ENCODE data around the gene NFASC.

The NFASC gene

DNA sequence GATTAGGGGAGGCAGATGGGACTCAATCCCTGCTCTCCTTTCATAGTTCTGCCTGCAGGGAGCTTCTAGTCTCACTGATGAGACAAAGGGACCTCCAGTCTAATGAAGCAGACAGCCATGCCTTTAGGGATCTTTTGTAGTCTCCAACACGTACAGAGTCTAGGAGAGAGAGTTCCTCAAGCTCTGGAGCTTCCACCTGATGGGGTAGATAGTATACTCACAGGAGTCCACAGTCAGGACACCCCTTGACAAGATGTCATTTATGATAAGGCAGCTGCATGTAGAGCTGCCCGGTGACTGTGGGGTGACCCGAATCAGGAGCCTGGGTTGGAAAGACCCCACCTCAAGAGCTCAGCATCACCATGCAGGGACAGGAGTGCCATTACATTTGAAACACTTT is 117.0 kb downstream of the NFASC start:
- DNase-seq, result no peak

DNA sequence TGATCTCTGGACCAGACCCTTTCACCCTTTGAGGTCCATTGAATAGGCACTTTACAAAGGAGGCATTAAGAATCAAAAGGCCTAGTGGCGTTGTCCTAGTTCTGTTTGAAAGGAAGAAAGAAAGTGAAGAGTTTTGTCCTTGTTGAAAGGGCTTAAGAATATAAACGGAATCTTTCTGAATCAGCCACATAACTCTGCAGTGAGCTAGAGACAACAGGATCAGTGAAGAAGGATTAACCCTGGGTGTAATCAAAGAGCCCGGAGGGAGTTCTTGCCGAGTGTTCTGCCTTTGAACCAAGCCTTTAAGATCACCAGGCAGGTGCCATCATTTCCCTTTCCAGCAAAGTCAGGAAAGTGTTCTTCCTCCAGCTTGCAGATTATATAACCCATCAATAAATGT is 117.5 kb downstream of the NFASC start:
- DNase-seq, result no peak

DNA sequence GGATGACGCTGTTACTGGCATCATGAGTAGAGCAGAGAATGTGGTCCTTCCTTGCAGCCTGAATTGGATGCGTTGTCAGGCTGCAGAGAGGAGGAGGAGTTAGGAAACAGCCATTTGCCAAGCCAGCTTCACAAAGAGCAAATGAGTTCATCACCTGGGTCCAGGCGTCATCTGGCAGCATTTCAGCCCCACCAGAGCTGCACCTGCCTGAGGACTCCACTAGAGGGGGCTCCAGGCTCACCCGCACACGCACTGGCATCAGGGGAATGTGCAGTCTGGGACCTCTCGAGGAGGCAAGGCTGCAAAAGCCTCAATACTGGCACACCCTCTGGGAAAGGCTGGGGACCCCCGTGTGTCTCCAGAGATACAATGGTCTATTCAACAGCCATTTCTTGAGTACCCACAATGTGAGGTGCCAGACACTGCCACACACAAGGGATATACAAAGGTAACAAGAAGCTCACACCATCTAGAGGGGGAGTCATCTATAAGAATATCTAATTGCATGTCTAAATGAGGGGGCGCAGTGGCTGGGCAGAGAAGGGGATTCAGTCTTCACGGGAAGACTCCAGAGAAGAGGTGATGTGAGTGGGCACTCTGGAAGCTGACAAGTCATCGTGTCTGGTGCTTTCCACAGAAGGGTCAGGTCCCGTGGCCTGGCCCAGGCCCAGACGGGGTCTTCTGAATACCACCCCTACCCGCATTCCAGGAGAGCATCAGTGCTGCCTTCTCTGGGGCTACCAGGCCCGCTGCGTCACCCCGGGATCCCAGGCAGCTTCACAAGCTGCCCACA is 118.8 kb downstream of the NFASC start:
- DNase-seq, result peak; percentile 58 to 66

DNA sequence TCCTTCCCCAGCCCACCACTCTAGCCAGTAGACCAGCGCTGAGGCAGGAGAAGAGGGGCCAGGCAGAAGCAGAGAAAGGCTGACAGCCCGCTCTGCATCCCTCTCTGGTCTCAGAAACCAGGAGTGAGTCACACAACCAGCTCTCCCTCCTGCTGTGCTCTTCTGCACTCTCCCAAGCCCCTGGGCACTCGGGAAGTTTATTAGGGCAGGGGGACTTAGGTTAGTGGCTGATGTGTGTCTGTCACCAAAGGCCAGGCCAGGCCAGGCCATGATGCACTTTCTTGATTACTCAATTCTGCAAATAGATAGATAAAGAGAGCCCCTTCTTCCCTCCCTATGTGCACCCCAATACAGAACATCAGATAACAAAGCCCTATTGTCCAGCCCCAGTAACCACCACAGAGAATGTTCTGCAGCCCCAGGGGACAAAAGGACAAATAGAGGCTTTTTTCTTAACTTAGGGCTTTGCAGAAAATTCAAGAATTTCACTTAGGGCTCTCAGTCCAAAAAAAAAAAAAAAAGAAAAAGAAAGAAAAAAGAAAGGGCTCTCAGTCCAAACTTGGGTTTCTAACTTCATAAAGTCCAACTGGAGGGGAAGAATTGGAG is 119.5 kb downstream of the NFASC start:
- DNase-seq, result no peak

DNA sequence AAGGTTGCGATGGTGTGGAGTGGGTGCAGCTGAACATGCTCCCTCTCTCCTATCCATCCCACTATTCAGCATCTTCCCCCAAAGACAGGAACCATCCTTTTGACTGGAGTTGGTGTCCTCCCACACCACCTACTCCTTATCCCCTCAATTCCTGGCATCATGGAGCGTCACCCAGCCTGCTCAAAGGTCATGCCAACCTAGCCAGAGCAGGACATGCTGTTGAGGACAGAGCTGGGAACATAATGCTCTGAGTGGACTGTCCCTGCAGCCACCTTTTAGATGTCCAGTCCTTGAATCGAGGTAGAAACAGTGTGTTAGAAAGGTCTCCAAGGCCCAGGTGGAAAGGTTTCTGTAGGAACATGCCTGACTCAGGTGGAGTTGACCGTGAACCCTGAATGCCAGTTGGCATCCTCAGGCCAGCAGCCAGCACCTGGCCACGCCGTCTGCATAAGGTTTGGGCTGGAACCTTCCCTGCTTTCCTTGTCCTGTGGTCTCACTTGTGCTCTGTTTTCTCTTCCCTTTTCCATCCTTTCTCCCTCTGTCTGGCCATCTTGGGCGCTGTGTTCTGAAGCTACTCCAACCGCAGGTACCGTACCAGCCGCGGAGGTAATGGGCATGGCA is 120.2 kb downstream of the NFASC start:
- DNase-seq, result no peak

DNA sequence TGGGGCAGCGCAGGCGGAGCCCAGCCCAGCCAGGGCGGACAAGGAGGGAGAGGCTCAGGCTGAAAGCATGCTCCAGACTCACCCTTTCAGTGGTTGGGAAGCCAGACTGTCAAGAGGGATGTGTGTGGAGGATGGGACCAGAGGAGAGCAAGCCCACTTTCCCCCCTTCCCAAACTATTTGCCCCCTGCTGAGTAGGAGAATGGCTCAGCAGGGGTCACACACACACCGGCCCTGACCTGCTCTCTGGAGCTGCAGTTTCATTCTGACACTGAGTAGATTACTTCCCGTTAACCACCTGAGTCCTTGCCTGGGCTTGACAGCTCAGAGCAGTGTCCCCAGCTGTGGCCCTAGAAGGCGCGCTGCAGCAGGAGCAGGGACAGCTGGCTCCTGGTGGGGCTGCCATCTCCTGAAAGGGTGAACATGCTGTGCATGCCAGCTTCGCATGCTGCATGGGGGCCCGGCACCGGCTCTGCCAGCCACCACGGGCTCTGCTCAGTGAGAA is 120.7 kb downstream of the NFASC start:
- no peak for DNase-seq

DNA sequence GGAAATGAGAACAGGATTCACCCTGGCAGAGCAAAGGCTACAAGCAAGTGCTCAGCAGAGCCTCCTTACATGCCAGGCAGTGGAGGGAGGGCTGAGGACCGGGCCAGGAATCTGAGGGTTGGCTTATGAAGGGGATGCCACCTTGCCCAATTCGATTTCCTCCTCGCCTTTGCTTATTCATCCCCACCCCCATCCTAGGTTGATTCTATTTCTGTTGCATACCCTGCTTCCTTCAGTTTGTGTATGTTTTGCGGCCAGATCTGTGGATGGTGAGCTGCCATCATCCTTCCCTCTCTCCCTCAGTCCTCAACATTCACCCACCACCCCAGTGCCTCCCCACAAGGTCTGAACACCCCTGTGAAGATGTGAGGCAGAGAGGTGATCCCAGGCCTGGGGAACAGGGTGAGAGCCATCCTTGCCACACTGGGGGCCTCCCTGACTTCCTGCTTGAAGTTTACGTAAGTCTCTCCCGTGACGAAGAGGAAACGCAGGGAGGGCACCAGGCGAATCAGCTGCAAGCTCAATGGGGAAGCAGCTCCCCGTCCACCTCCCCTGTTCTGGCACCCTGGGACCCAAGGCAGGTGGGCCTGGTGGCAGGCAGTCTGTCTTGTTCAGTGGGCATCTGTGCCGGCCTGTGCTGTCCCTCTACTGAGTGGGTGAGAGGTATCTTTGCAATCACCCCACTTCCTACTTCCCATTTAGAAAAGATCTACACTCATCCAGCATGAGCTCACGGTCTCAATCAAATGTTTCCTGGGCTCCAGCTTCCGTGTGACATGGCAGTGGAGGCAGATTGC is 121.7 kb downstream of the NFASC start:
- DNase-seq, result no peak

DNA sequence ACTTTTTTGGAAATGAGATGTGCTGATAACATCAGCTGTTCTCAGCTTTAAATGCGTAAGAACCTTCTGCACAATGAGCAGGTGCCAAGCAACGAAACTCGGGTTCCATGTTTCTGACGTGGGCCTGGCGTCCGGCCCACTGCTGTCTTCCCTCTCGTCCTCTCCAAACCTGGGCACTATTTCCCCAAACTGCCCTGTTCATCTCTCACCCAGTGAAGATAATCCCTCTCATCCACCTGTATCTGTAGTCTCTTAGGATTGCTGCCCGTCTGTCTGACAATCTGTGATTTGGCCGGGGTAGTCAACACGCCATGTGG is 122.3 kb downstream of the NFASC start:
- DNase-seq, result no peak

DNA sequence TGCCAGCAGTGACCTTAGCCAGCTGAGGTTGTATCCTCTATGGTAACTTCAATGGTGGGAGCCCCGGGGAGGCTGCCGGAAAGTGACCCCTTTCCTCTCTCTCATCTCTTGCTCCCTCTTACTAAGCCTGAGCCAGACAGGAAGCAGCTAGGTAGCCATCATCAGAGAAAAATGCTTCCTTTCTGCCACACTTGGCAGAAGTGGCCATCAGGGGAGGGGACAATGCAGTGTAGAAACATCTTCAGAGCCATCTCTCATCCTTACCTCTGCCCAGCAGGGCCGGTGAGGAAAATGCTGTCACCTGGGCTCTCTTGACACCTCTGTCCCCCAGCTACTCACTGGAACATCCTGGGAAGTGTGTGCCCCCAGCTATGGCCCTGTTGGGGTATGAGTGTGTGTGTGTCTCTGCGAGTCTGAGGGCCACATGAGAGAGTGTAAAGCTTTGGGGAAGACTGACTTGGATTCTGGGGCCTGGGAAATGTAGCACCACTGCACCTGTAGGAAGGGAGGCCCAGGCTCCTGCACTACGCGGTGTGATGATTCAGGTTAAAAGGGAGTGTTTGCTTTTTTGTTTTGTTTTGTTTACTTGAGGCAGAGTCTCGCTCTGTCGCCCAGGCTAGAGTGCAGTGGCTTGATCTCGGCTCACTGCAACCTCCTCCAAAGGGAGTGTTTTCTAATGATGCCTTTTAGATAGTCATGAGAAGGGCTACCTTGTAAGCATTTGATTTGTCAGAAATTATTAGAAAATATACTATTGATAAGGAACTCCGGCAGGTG is 123.6 kb downstream of the NFASC start:
- no peak for DNase-seq

DNA sequence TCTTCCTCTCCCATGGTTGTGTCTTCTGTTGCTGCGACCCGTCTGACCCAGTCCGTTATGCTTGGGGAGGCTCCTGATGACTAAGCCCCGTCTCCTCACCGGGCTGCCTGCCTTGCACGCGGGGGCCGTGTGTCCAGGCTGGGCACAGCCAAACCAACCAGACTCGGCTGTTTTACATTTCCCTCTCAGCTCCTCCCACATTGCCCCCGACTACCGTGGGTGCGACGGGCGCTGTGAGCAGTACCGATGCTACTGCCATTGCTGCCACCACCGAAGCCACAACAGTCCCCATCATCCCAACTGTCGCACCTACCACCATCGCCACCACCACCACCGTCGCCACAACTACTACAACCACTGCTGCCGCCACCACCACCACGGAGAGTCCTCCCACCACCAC is 126.3 kb downstream of the NFASC start:
- no peak for DNase-seq

DNA sequence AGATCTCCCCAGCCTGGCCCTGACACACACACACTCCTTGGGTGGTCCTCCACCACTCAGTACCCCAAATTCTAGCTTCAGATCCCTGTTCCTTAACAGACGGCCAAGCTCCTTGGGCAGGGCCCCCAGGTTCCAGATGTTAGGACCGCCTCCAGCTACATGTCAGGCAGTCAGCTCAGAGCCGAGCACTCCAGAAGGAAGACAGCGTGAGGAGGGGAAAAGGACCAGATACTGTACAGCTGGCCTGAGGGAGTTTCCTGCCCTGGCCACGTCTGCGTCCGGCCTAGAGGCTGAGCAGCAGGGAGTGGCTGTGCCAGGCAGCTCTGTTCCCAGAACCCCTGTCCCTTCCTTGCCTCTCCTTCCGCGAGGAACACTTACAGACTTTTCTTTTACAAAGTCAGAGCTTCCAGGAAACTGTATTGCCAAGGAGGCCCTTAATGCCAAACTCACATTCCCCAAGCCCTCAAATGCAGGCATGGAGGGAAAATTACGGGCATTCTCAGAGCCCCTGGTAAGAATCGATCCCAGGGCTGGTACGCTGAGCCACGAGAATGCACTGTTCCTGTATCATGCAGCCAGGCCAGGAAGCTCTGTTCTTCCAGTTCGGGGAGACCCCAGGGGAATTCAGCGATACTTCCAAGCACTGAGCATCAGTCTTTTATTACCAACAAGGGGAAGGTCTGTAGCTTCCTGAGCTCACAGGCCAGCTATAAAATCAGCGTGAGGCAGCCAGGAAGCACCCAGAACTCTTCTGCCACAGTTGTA is 127.1 kb downstream of the NFASC start:
- no peak for DNase-seq

DNA sequence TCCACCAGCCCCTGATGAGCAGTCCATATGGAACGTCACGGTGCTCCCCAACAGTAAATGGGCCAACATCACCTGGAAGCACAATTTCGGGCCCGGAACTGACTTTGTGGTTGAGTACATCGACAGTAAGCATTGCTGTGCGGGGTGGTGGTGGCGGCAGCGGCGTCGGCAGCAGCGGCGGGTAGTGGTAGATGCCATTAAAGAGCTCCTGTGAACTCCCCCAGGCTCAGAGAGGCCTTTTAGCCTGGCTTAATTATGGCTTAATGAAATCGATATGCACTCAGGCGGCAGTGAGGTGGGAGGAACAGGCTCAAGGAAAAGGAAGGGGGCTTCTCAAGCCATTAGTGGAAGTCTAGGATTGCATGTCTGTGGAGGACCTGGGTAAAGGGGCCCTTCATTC is 130.5 kb downstream of the NFASC start:
- DNase-seq, result no peak

DNA sequence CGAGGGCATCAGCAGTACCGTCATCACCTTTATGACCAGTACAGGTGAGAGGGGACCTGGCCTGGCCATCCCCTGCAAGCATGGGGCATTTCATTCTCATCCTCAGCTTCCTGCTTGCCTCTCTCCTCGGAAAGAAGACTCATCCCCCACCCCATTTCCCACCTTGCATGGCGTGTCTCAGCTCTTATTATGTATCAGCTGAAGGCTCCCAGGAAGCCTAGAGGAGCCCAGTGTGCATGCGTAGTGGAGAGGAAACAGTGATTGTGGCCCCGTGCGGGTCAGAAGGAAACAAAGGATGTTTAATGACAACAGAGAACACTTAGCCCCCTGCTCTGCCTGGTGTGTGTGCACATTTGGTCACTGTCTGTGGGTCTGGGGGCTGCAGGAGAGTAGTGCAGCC is 132.0 kb downstream of the NFASC start:
- DNase-seq, result no peak

DNA sequence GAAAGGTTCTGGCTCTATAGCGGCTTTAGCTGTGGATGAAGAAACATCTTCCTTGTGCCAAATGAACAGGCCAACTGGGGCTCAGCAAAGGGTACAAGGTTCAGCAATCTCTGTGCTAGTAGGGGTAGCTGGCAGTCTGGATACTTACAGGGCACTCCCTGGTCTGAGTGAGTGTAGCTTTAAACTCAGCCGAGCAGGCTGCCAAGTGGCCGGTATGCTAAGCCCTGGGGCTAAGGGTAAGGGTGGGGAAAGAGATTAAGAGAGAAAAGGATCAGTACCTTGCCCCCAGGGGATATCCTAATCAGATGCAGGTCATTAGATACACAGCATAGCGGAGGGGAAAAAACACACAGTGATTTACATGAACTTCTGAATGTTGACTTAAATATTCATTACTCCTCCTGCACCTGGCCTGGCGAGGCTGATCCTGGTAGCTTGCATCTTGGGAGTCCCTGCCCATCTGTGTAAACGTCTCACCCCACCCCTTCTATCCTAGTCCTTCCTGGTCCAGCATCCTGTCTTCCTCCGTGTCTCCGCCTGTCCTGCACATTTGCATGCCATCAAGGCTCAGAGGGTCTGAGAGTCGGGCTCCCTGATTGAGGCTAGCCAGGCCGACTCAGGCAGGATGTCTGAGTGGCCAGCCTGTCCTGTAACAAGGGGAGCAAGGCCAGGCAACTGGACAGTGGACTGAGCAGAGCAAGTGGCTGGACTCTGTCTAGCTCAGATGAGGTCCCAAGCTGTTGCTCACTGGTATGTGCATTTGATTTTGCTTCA is 132.9 kb downstream of the NFASC start:
- DNase-seq, result no peak

DNA sequence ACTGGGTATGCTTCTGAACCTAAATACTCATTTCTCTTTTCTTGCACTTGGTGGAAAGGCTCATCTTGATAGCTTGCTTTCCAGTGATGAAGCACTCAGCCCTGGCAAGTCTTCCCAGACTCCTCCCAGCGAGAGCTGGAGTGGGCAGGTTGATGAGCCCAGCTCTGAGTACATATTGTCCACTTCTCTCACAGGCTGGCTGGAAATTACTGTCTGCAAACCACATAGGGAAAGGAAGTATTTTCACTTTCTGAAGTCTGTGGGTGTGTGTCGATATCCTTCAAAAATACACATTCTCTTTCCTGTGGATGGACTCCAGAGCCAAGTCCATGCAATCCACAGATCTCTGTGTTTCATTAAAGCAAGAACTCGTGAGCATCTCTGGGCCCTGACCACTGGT is 133.7 kb downstream of the NFASC start:
- no peak for DNase-seq

DNA sequence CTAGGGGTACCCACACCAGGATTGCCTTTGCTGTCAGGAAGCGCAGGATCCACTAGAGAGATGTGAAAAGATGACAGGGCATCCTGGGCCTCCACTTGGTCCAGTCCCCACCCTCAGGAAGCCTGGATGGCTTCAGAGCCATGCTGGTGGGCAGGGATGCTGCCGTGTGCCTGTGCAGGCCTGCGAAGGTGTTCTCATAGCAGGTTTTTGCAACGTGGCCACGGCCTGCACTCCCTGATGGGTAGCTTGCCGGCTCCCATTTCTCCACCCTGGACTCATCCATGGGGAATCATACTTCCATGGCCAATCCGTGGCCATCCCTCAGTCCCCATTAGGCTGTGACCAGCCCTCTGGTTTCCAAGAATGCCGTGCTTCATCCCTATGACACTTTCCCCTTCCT is 138.2 kb downstream of the NFASC start:
- DNase-seq, result no peak

DNA sequence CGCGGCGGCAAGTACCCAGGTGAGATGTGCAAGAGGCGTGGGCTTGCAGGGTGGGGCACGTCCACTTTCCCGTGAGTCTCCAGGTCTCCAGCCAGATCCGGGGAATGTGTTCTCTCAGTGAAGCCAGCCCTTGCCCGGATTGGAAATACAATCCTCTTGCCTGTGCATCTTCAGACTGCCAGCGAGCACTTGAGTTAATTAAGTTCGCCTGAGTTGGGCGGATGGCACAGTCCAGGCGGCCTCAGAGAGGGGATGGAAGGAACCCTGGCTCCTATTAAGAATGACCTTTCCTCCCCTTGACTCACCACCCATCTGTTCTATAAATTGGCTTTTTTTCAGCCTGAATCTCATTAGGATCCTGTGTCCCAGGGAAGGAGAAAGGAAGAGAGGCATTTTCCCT is 139.0 kb downstream of the NFASC start:
- DNase-seq, result no peak

DNA sequence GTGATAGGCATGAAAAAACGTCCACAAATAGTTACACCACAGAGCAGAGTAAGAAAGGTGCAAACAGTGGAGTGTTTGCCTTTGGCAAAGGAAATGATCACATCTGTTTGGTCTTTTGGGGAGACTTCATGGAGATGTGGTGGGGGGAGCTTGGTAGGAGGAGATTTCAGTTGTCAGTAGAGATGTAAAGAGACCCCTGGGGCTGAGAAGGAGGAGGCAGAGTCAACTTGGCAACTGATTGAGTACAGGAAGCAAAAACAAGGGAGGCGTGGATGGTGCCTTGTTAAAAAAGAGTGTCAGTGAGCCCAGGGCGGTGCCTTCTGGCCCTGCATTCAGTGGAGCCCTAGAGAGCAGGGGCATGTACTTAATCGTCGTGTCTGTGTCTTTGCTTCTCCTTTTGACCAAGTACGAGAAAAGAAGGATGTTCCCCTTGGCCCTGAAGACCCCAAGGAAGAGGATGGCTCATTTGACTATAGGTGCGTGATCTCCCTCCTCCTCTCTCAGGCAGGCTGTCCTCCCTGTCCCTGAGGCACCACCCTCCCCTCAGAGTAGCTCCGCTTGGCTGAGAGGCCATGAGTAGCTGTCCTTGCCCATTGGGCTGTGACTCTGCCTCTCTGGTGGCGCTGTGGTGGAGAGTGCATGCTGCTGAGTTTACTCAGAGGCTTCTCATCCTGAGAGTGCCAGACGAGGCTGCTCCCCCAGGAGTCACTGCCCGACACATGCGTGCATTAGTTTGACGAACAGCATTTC is 141.9 kb downstream of the NFASC start:
- no peak for DNase-seq

DNA sequence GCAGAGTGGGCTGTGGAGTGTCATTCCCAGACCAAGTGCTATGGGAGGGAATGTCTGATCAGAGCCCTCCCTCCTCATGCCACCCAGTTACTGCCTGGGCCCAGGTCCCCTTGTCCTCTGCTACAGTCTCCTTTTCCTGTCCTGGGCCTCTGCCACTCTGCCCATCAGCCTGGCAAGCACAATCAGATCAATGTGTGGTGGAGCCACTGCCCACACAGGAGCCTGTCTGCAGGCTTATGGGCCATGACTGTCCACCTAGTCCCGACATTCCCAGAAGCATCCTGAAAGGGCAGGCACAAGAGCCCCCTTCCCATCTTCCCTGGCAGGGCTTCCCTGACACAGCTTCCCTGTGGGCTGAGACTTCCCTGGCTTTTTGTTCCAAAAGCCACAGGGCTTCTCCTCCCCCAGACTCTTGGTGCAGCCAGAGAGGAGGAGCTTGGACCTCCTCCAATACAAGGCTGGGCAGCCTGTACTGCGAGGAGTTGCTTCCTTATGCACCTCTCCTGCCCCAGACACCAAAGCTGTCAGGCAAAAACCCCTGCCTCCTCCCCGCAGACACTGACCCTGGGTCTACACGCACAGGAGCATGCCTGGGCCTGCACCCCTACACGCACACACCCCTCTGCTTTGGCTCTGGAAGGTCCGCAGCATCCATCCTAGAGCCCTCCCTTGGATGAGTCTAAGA is 143.2 kb downstream of the NFASC start:
- no peak for DNase-seq

DNA sequence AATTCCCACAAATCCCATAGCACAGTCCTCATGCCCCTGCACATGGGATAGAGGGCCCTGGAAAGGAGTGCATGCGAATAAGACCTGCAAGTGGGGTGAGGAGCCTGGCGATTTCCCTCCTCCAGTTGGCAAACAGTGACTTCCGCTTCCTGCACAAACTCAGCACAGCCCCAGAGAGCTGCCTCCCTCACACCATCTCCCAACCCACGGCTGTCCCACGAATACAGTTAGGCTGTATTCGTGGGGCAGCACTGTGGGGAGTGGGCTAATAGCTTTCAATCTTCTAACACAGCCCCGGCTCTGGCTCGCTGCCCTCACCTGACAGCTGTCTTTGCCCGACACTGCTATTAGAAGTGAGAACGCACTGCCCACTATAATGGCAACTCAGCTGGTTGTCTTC is 144.1 kb downstream of the NFASC start:
- no peak for DNase-seq

Data from stimulated activated CD4-positive, alpha-beta T cell treated with anti-CD3 and anti-CD28 coated beads, Interleukin-2, amount 100 ng/mL, for 48 hours (primary cell).